GM23248 (cell line): ENCODE data around the gene PANX2. TPM values are rescaled to one million over a fixed set of nuclear protein-coding genes. Genes with fewer than 3 reads are reported as not detected.

Source experiments
- DNase-seq: peaks from one replicate; pipeline ENCODE4 v3.0.0-alpha.2; 2015
- H2AFZ ChIP-seq: fragments of 200-600 bp; sonication (generic); 2 replicates; pipeline ENCODE4 v1.6.1; 2016; ENCODE audit warnings: antibody characterized with exemption
- H3F3A ChIP-seq: fragments of 200-600 bp; sonication (generic); 2 replicates; pipeline ENCODE4 v1.6.1; 2016; ENCODE audit warnings: mild to moderate bottlenecking, antibody characterized with exemption, mixed run types; ENCODE audit not compliant: insufficient read depth
- H3K27ac ChIP-seq: fragments of 200-600 bp; sonication (generic); 2 replicates; pipeline ENCODE4 v1.5.1; 2016; ENCODE audit warnings: mild to moderate bottlenecking
- H3K27me3 ChIP-seq: fragments of 200-600 bp; sonication (generic); replicated peaks from 2 replicates; pipeline ENCODE4 v1.6.1; 2016; ENCODE audit warnings: mild to moderate bottlenecking; ENCODE audit not compliant: insufficient read depth
- H3K36me3 ChIP-seq: fragments of 200-600 bp; sonication (generic); 2 replicates; pipeline ENCODE4 v1.6.1; 2016; ENCODE audit warnings: low read depth, mild to moderate bottlenecking
- H3K4me1 ChIP-seq: fragments of 200-600 bp; sonication (generic); 2 replicates; pipeline ENCODE4 v1.6.1; 2016; ENCODE audit warnings: mild to moderate bottlenecking; ENCODE audit not compliant: insufficient read depth
- H3K4me2 ChIP-seq: fragments of 200-600 bp; sonication (generic); one replicate; pipeline ENCODE4 v1.6.1; 2016; ENCODE audit warnings: mild to moderate bottlenecking; ENCODE audit not compliant: unreplicated experiment
- H3K4me3 ChIP-seq: fragments of 200-600 bp; sonication (generic); 2 replicates; pipeline ENCODE4 v1.5.1; 2016; ENCODE audit warnings: mild to moderate bottlenecking
- H3K79me2 ChIP-seq: fragments of 200-600 bp; sonication (generic); 2 replicates; pipeline ENCODE4 v1.6.1; 2016; ENCODE audit warnings: mild to moderate bottlenecking; ENCODE audit not compliant: insufficient read depth
- H3K9ac ChIP-seq: fragments of 200-600 bp; sonication (generic); 2 replicates; pipeline ENCODE4 v1.6.1; 2016; ENCODE audit warnings: mild to moderate bottlenecking
- H3K9me2 ChIP-seq: fragments of 200-600 bp; sonication (generic); 2 replicates; pipeline ENCODE4 v1.6.1; 2016; ENCODE audit warnings: mixed run types, mild to moderate bottlenecking, moderate library complexity; ENCODE audit not compliant: insufficient read depth
- H3K9me3 ChIP-seq: fragments of 200-600 bp; sonication (generic); one replicate; pipeline ENCODE4 v1.6.1; 2017; ENCODE audit warnings: low read depth
- H4K20me1 ChIP-seq: fragments of 200-600 bp; sonication (generic); 2 replicates; pipeline ENCODE4 v1.6.0; 2016; ENCODE audit not compliant: insufficient read depth
- EZH2 ChIP-seq: fragments of 200-600 bp; sonication (generic); IDR thresholded peaks from 2 replicates; pipeline ENCODE4 v1.6.1; 2018; ENCODE audit warnings: antibody characterized with exemption, mild to moderate bottlenecking; ENCODE audit not compliant: insufficient read depth, poor library complexity, severe bottlenecking
- EZH2phosphoT487 ChIP-seq: fragments of 200-600 bp; sonication (generic); IDR thresholded peaks from 2 replicates; pipeline ENCODE4 v1.6.1; 2018; ENCODE audit warnings: antibody characterized with exemption, moderate library complexity, mild to moderate bottlenecking, low read depth; ENCODE audit not compliant: insufficient read depth
- WGBS, 2 experiments: methylation state at CpG; one replicate each; pipeline ENCODE4 v1.1.6; 2015 to 2017; ENCODE audit warnings: low lambda C conversion rate in 2 of 2, low coverage in 1 of 2; ENCODE audit errors: missing lambda C conversion rate in 2 of 2; 5-methylcytosine and 5-hydroxymethylcytosine counted together
- in situ Hi-C: fragments of 300-500 bp; cut with MboI; formaldehyde crosslinking; loops from 2 replicates; pipeline ENCODE4 v1.15.0; 2020
- polyA plus RNA-seq: library from polyadenylated mRNA; unstranded; fragments of >200 nt; fragmentation: Nextera tagmentation; extraction: Ambion mirVana; gene quantifications from 2 replicates; pipeline ENCODE4 v1.2.1, GENCODE V29; 2016
- total RNA-seq: library from RNA; depleted of rRNA; stranded (reverse); fragments of >200 nt; shearing (Covaris generic); gene quantifications from 2 replicates; pipeline ENCODE4 v1.2.3, GENCODE V29; 2014

Gene PANX2
- total and polyA plus RNA-seq, 2 experiments from 2014 or later, result 0.18 TPM; not detected in 1

GRCh38 chr22:50157709-50158375 lies 12.7 kb upstream of the PANX2 start:
- no peak overlapping the region for H2AFZ ChIP-seq
- H3K9me3 ChIP-seq, result no peaks in the 10 kb centered on the region
- WGBS, 2 experiments, result 72 to 76% methylated on average over 20 to 21 of the region's 21 CpGs
- DNase-seq, result no peak
- in situ Hi-C loops, result no loop called here
- no peaks in the 10 kb centered on the region for H3K79me2 ChIP-seq
- H3K27ac ChIP-seq, result no peak overlapping the region
- H4K20me1 ChIP-seq, result no peaks in the 10 kb centered on the region
- H3F3A ChIP-seq, result no peaks in the 10 kb centered on the region
- no peak overlapping the region for H3K4me2 ChIP-seq
- no peaks in the 10 kb centered on the region for H3K36me3 ChIP-seq
- no peaks in the 10 kb centered on the region for H3K4me1 ChIP-seq
- H3K4me3 ChIP-seq, result no peak overlapping the region
- H3K27me3 ChIP-seq, result no peaks in the 10 kb centered on the region
- no peak for TF ChIP-seq EZH2
- TF ChIP-seq EZH2phosphoT487, result no peak
- H3K9ac ChIP-seq, result no peak overlapping the region
- H3K9me2 ChIP-seq, result no peaks in the 10 kb centered on the region

- Histone ChIP-seq H2AFZ (no peak overlapping the region), H3K4me2 (no peak overlapping the region), H3F3A (no peaks in the 10 kb centered on the region), H3K79me2 (no peaks in the 10 kb centered on the region), H3K4me3 (no peak overlapping the region), H3K36me3 (no peaks in the 10 kb centered on the region), H3K9me3 (no peaks in the 10 kb centered on the region), H3K9ac (no peak overlapping the region), H3K4me1 (no peaks in the 10 kb centered on the region), H3K27ac (no peak overlapping the region), H3K27me3 (no peaks in the 10 kb centered on the region), H3K9me2 (no peaks in the 10 kb centered on the region), H4K20me1 (no peaks in the 10 kb centered on the region)
- no peak for TF ChIP-seq EZH2
- no peak for TF ChIP-seq EZH2phosphoT487
- WGBS, 2 experiments, result 67 to 69% methylated on average over 5 to 7 of the region's 7 CpGs
- no peak for DNase-seq
- in situ Hi-C loops, result no loop called here
These were observed 9.6 kb upstream of the PANX2 start for GRCh38 chr22:50160947-50161346.

- Histone ChIP-seq H3K4me2 (no peak overlapping the region), H3K9me2 (no peaks in the 10 kb centered on the region), H3K27ac (no peak overlapping the region), H2AFZ (no peak overlapping the region), H3K27me3 (no peaks in the 10 kb centered on the region), H3K4me3 (no peak overlapping the region), H3K4me1 (no peaks in the 10 kb centered on the region), H3K79me2 (no peaks in the 10 kb centered on the region), H3K9me3 (no peaks in the 10 kb centered on the region), H3K9ac (no peak overlapping the region), H3F3A (no peaks in the 10 kb centered on the region), H4K20me1 (no peaks in the 10 kb centered on the region), H3K36me3 (no peaks in the 10 kb centered on the region)
- TF ChIP-seq EZH2phosphoT487 (no peak), EZH2 (no peak)
- DNase-seq, result no peak
- WGBS, 2 experiments, result 66 to 68% methylated on average over 23 of the region's 23 CpGs
- in situ Hi-C loops, result no loop called here
These were observed 8.8 kb upstream of the PANX2 start for GRCh38 chr22:50161508-50162390.

- no peaks in the 10 kb centered on the region for H3K9me2 ChIP-seq
- H3F3A ChIP-seq, result no peaks in the 10 kb centered on the region
- DNase-seq, result no peak
- H3K4me1 ChIP-seq, result no peaks in the 10 kb centered on the region
- 75% methylated on average over 10 of the region's 10 CpGs for WGBS, 2 experiments
- H3K9me3 ChIP-seq, result no peaks in the 10 kb centered on the region
- H3K36me3 ChIP-seq, result no peaks in the 10 kb centered on the region
- no peak overlapping the region for H3K27ac ChIP-seq
- H3K79me2 ChIP-seq, result no peaks in the 10 kb centered on the region
- no peak overlapping the region for H3K4me2 ChIP-seq
- H2AFZ ChIP-seq, result no peak overlapping the region
- no peaks in the 10 kb centered on the region for H4K20me1 ChIP-seq
- no peaks in the 10 kb centered on the region for H3K27me3 ChIP-seq
- TF ChIP-seq EZH2phosphoT487 (no peak), EZH2 (no peak)
- H3K9ac ChIP-seq, result no peak overlapping the region
- H3K4me3 ChIP-seq, result no peak overlapping the region
- in situ Hi-C loops, result no loop called here
These were observed 8.1 kb upstream of the PANX2 start for GRCh38 chr22:50162391-50162956.
